ENCODE measurements around the gene LIMA1. TPM values are rescaled to one million over a fixed set of nuclear protein-coding genes. Genes with fewer than 3 reads are reported as not detected.
"Not testable (repeated sequence)": the region's sequence is repeated elsewhere in the genome, so short reads cannot be mapped to it uniquely, and the experiment has no call there.

LIMA1 gene
- total and polyA plus RNA-seq, 5 donors from 2014 or later = 14.3 to 19.3 (median 18.6) TPM

DNA sequence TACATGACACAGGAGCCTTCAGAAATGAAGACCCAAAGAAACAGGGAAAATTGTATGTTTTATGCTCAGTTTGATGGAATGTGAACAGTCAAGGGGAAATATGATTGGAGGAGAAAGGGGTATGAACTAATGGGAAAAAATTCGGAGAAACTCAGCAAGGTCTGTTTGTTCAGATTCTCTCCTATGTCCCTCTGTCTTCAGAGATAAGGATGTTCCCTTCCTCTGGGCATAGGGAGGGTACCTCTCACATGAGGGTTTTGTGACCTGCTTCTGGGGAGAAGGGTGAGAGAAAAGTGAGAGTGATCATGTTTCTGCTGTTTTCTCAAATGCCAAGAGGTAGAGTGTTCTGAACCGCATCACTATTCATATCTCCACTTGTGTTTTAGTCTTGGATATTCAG, 26.6 kb upstream of the LIMA1 start:
- Histone ChIP-seq H3K27ac (ENCODE audit: insufficient read depth, low read length, poor library complexity, severe bottlenecking) (no peak overlapping the region), H3K4me1 (ENCODE audit: control insufficient read depth, insufficient read depth, low read length, poor library complexity, severe bottlenecking) (no peaks in the 10 kb centered on the region), H3K36me3 (ENCODE audit: control insufficient read depth, insufficient read depth, low read length) (no peaks in the 10 kb centered on the region), H3K4me3 (ENCODE audit: low read depth, low read length) (no peak overlapping the region), H3K27me3 (ENCODE audit: control insufficient read depth, insufficient read depth, low read length) (no peaks in the 10 kb centered on the region), H3K9me3 (ENCODE audit: control insufficient read depth in 2 of 2, low read length in 2 of 2) (no peaks in the 10 kb centered on the region)
- DNase-seq = no peak
- no peak for ATAC-seq (ENCODE audit: low read depth in 2 of 2)
- Mint-ChIP-seq H3K27ac (peak overlapping the region in 2 of 3 donors; percentile 1 to 18), H3K9me3 (no peaks in the 10 kb centered on the region), H3K27me3 (no peaks in the 10 kb centered on the region), H3K36me3 (peaks cover 4% of the 10 kb centered on the region), H3K4me1 (no peaks in the 10 kb centered on the region), H3K4me3 (no peak overlapping the region)

DNA sequence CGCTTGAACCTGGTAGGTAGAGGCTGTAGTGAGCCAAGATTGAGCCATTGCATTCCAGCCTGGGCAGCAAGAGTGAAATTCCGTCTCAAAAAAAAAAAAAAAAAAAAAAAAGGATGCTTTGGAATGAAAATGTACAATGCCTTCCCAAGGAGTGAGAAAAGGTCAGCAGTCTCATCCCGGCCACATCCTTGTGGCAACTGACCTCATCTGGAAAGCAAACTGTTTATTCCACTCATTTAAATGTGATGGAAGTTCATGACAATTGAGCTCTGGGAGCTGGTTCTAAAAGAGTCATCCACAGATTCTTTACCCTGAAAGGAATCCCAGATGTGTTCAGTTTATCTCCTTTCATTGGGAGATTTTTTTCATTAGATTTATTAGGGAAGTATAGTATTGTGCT, 19.4 kb upstream of the LIMA1 start:
- Histone ChIP-seq H3K4me3 (ENCODE audit: low read depth, low read length) (no peak overlapping the region), H3K36me3 (ENCODE audit: control insufficient read depth, insufficient read depth, low read length) (no peaks in the 10 kb centered on the region), H3K4me1 (ENCODE audit: control insufficient read depth, insufficient read depth, low read length, poor library complexity, severe bottlenecking) (no peaks in the 10 kb centered on the region), H3K27me3 (ENCODE audit: control insufficient read depth, insufficient read depth, low read length) (no peaks in the 10 kb centered on the region), H3K27ac (ENCODE audit: insufficient read depth, low read length, poor library complexity, severe bottlenecking) (no peak overlapping the region), H3K9me3 (ENCODE audit: control insufficient read depth in 2 of 2, low read length in 2 of 2) (no peaks in the 10 kb centered on the region)
- ATAC-seq (ENCODE audit: low read depth in 2 of 2) = no peak
- no peak for DNase-seq
- H3K36me3 Mint-ChIP-seq = peaks cover 4% of the 10 kb centered on the region
- H3K4me3 Mint-ChIP-seq = no peak overlapping the region
- H3K4me1 Mint-ChIP-seq = peaks cover 0 to 6% (median 0%) of the 10 kb centered on the region in 4 donors
- no peaks in the 10 kb centered on the region for H3K9me3 Mint-ChIP-seq
- H3K27me3 Mint-ChIP-seq = no peaks in the 10 kb centered on the region
- H3K27ac Mint-ChIP-seq = no peak overlapping the region

- Mint-ChIP-seq H3K4me3 (no peak overlapping the region), H3K36me3 (peaks cover 4% of the 10 kb centered on the region)
Observed at GRCh38 chr12:50297996-50298395, 14.7 kb upstream of the LIMA1 start.

DNA sequence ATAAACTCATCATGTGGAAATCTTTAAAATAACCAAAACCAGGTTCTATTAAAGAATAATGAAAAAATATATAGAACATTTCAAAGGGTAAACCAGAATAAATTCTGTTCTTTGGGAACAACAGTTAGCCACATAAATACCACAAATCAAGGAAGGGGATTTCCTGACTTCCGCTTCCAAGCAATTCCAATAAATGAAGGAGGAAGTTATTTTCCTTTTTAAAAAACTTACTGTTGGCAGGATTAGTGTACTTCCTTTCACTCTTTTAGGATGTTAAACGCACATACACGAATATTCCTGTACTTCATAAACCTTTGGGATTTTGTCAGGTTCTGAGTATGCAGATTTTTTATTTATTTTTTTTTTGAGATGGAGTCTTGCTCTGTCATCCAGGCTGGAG, 13.7 kb upstream of the LIMA1 start:
- peaks cover 0 to 6% (median 3%) of the 10 kb centered on the region in 4 donors for H3K4me1 Mint-ChIP-seq
- no peak for DNase-seq
- no peaks in the 10 kb centered on the region for H3K27me3 ChIP-seq (ENCODE audit: control insufficient read depth, insufficient read depth, low read length)

More at GRCh38 chr12:50297996-50298395, 14.7 kb upstream of the LIMA1 start:
- Mint-ChIP-seq H3K27ac (no peak overlapping the region), H3K4me1 (peaks cover 0 to 6% (median 1%) of the 10 kb centered on the region in 4 donors), H3K9me3 (no peaks in the 10 kb centered on the region), H3K27me3 (no peaks in the 10 kb centered on the region)
- Histone ChIP-seq H3K4me3 (ENCODE audit: low read depth, low read length) (no peak overlapping the region), H3K27me3 (ENCODE audit: control insufficient read depth, insufficient read depth, low read length) (no peaks in the 10 kb centered on the region), H3K27ac (ENCODE audit: insufficient read depth, low read length, poor library complexity, severe bottlenecking) (no peak overlapping the region), H3K36me3 (ENCODE audit: control insufficient read depth, insufficient read depth, low read length) (no peaks in the 10 kb centered on the region), H3K4me1 (ENCODE audit: control insufficient read depth, insufficient read depth, low read length, poor library complexity, severe bottlenecking) (no peaks in the 10 kb centered on the region), H3K9me3 (ENCODE audit: control insufficient read depth in 2 of 2, low read length in 2 of 2) (no peaks in the 10 kb centered on the region)
- ATAC-seq (ENCODE audit: low read depth in 2 of 2) (no peak), DNase-seq (no peak)

DNA sequence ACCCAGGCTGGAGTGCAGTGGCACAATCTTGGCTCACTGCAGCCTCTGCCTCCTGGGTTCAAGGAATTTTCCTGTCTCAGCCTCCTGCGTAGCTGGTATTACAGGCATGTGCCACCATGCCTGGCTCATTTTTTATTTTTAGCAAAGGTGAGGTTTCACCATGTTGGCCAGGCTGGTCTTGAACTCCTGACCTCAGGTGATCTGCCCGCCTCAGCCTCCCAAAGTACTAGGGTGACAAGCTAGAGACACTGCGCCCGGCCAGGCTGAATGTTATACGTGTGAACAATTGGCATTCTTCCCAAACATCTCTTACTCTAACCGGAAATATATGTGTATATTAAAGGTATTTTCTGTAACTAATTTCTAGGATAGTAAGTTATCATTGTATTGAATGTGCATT, 13.2 kb upstream of the LIMA1 start:
- Histone ChIP-seq H3K36me3 (ENCODE audit: control insufficient read depth, insufficient read depth, low read length) (no peaks in the 10 kb centered on the region), H3K4me3 (ENCODE audit: low read depth, low read length) (no peak overlapping the region), H3K27ac (ENCODE audit: insufficient read depth, low read length, poor library complexity, severe bottlenecking) (no peak overlapping the region), H3K4me1 (ENCODE audit: control insufficient read depth, insufficient read depth, low read length, poor library complexity, severe bottlenecking) (no peaks in the 10 kb centered on the region), H3K9me3 (ENCODE audit: control insufficient read depth in 2 of 2, low read length in 2 of 2) (no peaks in the 10 kb centered on the region), H3K27me3 (ENCODE audit: control insufficient read depth, insufficient read depth, low read length) (no peaks in the 10 kb centered on the region)
- Mint-ChIP-seq H3K27me3 (no peaks in the 10 kb centered on the region), H3K27ac (peak overlapping the region in 1 of 3 donors; percentile 14), H3K36me3 (peaks cover 4% of the 10 kb centered on the region), H3K9me3 (peaks cover 0 to under 1% (median 0%) of the 10 kb centered on the region in 7 donors), H3K4me3 (no peak overlapping the region), H3K4me1 (peaks cover 0 to 6% (median 3%) of the 10 kb centered on the region in 4 donors)
- DNase-seq = no peak
- ATAC-seq (ENCODE audit: low read depth in 2 of 2) = no peak

More for the DNA sequence above, 13.7 kb upstream of the LIMA1 start:
- Mint-ChIP-seq H3K27ac (no peak overlapping the region), H3K4me3 (no peak overlapping the region), H3K36me3 (peaks cover 4% of the 10 kb centered on the region), H3K9me3 (no peaks in the 10 kb centered on the region), H3K27me3 (no peaks in the 10 kb centered on the region)
- Histone ChIP-seq H3K4me3 (ENCODE audit: low read depth, low read length) (no peak overlapping the region), H3K27ac (ENCODE audit: insufficient read depth, low read length, poor library complexity, severe bottlenecking) (no peak overlapping the region), H3K36me3 (ENCODE audit: control insufficient read depth, insufficient read depth, low read length) (no peaks in the 10 kb centered on the region), H3K4me1 (ENCODE audit: control insufficient read depth, insufficient read depth, low read length, poor library complexity, severe bottlenecking) (no peaks in the 10 kb centered on the region), H3K9me3 (ENCODE audit: control insufficient read depth in 2 of 2, low read length in 2 of 2) (no peaks in the 10 kb centered on the region)
- no peak for ATAC-seq (ENCODE audit: low read depth in 2 of 2)

GRCh38 chr12:50291377-50291776, 8.1 kb upstream of the LIMA1 start:
- no peak for DNase-seq
- Mint-ChIP-seq H3K27ac (no peak overlapping the region), H3K9me3 (peaks cover 0 to 4% (median 0%) of the 10 kb centered on the region in 7 donors), H3K4me3 (no peak overlapping the region), H3K36me3 (peaks cover 11% of the 10 kb centered on the region), H3K27me3 (peaks cover 5% of the 10 kb centered on the region), H3K4me1 (peaks cover 0 to 7% (median 1%) of the 10 kb centered on the region in 4 donors)
- Histone ChIP-seq H3K4me3 (ENCODE audit: low read depth, low read length) (no peak overlapping the region), H3K9me3 (ENCODE audit: control insufficient read depth in 2 of 2, low read length in 2 of 2) (no peaks in the 10 kb centered on the region), H3K36me3 (ENCODE audit: control insufficient read depth, insufficient read depth, low read length) (no peaks in the 10 kb centered on the region), H3K27ac (ENCODE audit: insufficient read depth, low read length, poor library complexity, severe bottlenecking) (no peak overlapping the region), H3K4me1 (ENCODE audit: control insufficient read depth, insufficient read depth, low read length, poor library complexity, severe bottlenecking) (no peaks in the 10 kb centered on the region), H3K27me3 (ENCODE audit: control insufficient read depth, insufficient read depth, low read length) (no peaks in the 10 kb centered on the region)
- ATAC-seq (ENCODE audit: low read depth in 2 of 2) = no peak

GRCh38 chr12:50290692-50291091, 7.4 kb upstream of the LIMA1 start:
- not testable (repeated sequence) for DNase-seq; H3K27me3 Mint-ChIP-seq; H3K4me1 ChIP-seq (ENCODE audit: control insufficient read depth, insufficient read depth, low read length, poor library complexity, severe bottlenecking); H3K27ac ChIP-seq (ENCODE audit: insufficient read depth, low read length, poor library complexity, severe bottlenecking); H3K4me1 Mint-ChIP-seq; H3K9me3 ChIP-seq (ENCODE audit: control insufficient read depth in 2 of 2, low read length in 2 of 2); H3K4me3 ChIP-seq (ENCODE audit: low read depth, low read length); H3K27ac Mint-ChIP-seq; H3K9me3 Mint-ChIP-seq; ATAC-seq (ENCODE audit: low read depth in 2 of 2); H3K36me3 ChIP-seq (ENCODE audit: control insufficient read depth, insufficient read depth, low read length); H3K27me3 ChIP-seq (ENCODE audit: control insufficient read depth, insufficient read depth, low read length); H3K4me3 Mint-ChIP-seq
- H3K36me3 Mint-ChIP-seq = peaks cover 11% of the 10 kb centered on the region

DNA sequence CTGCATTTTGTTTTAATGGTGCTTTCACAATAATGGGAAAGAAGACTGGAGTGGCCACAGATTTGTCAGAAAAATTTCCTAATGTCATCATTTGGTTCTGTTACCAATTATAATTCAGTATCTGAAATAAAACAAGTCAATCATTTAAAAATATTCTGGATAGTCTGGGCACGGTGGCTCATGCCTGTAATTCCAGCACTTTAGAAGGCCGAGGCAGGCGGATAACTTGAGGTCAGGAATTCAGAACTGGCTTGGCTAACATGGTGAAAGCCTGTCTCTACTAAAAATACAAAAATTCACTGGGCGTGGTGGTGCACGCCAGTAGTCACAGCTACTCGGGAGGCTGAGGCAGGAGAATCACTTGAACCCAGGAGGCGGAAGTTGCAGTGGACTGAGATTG, 4.0 kb upstream of the LIMA1 start:
- Histone ChIP-seq H3K9me3 (ENCODE audit: control insufficient read depth in 2 of 2, low read length in 2 of 2) (no peaks in the 10 kb centered on the region), H3K27me3 (ENCODE audit: control insufficient read depth, insufficient read depth, low read length) (no peaks in the 10 kb centered on the region), H3K36me3 (ENCODE audit: control insufficient read depth, insufficient read depth, low read length) (no peaks in the 10 kb centered on the region), H3K4me1 (ENCODE audit: control insufficient read depth, insufficient read depth, low read length, poor library complexity, severe bottlenecking) (peaks cover 20% of the 10 kb centered on the region), H3K27ac (ENCODE audit: insufficient read depth, low read length, poor library complexity, severe bottlenecking) (no peak overlapping the region), H3K4me3 (ENCODE audit: low read depth, low read length) (no peak overlapping the region)
- Mint-ChIP-seq H3K27me3 (peaks cover 5% of the 10 kb centered on the region), H3K9me3 (peaks cover 0 to 4% (median 0%) of the 10 kb centered on the region in 7 donors), H3K27ac (no peak overlapping the region), H3K4me1 (peaks cover 5 to 29% (median 11%) of the 10 kb centered on the region in 4 donors), H3K4me3 (peak overlapping the region in 1 of 4 donors; percentile 54), H3K36me3 (peaks cover 7% of the 10 kb centered on the region)
- ATAC-seq (ENCODE audit: low read depth in 2 of 2) = no peak
- no peak for DNase-seq

Data from CD4-positive, CD25-positive, alpha-beta regulatory T cell (primary cell).